Omental fat pad (tissue), 4 donors: ENCODE measurements around the gene DRC7. TPM values are rescaled to one million over a fixed set of nuclear protein-coding genes. Genes with fewer than 3 reads are reported as not detected.

Experiments
- ATAC-seq: fragments of 150-250 bp; one replicate; pipeline ENCODE4 v1.9.1; 2016; ENCODE audit warnings: mild to moderate bottlenecking, moderate library complexity; ENCODE audit not compliant: low FRiP score
- DNase-seq: peaks from one replicate; pipeline ENCODE4 v3.0.0-alpha.2; 2019; ENCODE audit warnings: low spot score
- CTCF ChIP-seq, 3 donors: fragments of 450-650 bp; IDR thresholded peaks; one replicate each; pipeline ENCODE4 v1.5.1; 2016 to 2017; ENCODE audit warnings: antibody characterized with exemption in 3 of 3, mild to moderate bottlenecking in 3 of 3, moderate library complexity in 2 of 3
- total RNA-seq, 4 donors: library from RNA; depleted of rRNA; stranded (reverse); fragments of >200 nt; gene quantifications; one replicate each; pipeline ENCODE4 v1.1.0, GENCODE V29; 2016

The DRC7 gene
- total RNA-seq, 4 donors from 2014 or later: 0.65 TPM; not detected in 3

- TF ChIP-seq CTCF (IDR thresholded peaks at IDR 0.05): no peak
- DNase-seq (no peak), ATAC-seq (no peak)
Observed at GRCh38 chr16:57752203-57752580, 57.6 kb downstream of the DRC7 start.

GRCh38 chr16:57752581-57753447 lies 58.2 kb downstream of the DRC7 start:
- ATAC-seq (no peak), DNase-seq (no peak)
- TF ChIP-seq CTCF (IDR thresholded peaks at IDR 0.05): no peak

- DNase-seq: no peak
- TF ChIP-seq CTCF (IDR thresholded peaks at IDR 0.05): no peak
- no peak for ATAC-seq
Observed at GRCh38 chr16:57753448-57754353, 59.1 kb downstream of the DRC7 start.

DNA sequence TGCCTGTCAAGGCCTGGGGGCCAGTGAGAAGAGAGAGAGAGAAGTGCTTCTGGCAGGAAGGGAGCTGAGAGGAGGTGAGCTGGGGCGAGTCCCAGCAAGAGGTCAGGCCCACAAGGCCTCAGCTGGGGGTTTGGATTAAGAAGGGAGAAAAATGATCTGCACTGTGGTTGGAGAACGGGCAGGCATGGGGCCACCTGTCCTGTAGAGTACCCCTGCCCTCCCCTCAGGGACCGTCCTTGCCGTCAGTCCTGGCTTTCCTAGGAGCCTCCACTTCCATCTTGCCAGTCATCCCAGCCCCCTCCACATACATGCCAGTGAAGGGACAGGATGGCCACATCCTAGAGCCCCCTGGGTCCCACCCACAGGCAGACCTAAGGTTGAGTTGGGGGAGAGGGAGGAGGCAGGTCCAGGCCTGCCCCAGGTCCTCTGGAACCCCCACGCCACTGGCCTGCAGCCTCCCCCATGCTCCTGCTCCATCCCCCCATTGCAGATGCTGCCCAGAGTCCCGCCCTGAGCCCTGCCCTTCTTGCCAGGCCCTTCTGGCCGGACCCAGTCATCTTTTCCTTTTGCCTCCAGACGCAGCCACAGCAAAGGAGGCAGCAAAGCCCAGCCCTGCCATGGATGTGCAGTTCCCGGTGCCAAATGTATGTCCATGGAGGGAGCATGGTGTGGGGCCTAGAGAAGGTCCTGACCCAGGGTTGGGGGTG lies 59.9 kb downstream of the DRC7 start:
- no peak for TF ChIP-seq CTCF (IDR thresholded peaks at IDR 0.05)
- DNase-seq (no peak), ATAC-seq (no peak)

DNA sequence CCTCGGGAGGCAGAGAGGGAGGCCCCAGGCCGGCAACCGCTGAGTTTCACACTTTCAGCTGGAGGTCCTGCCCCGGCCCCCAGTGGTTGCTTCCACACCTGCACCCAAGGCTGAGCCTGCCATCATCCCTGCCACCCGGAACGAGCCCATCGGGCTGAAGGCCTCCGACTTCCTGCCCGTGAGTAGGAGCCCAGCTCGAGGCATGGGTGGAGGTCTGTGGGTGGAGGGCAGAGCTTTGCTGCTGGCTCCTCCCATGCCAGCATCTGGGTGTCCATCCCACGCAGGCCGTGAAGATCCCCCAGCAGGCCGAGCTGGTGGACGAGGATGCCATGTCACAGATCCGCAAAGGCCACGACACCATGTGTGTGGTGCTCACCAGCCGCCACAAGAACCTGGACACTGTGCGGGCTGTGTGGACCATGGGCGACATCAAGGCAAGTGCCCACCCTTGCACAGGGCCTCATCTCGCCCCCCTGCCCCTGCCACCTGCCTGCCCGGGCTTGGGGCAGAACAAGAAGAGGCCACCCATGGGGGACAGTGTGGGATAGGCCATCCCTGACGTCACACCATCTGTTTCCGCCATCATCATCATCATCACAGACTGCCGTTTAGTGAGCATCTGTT lies 60.6 kb downstream of the DRC7 start:
- no peak for ATAC-seq
- DNase-seq: no peak
- TF ChIP-seq CTCF (IDR thresholded peaks at IDR 0.05): no peak

DNA sequence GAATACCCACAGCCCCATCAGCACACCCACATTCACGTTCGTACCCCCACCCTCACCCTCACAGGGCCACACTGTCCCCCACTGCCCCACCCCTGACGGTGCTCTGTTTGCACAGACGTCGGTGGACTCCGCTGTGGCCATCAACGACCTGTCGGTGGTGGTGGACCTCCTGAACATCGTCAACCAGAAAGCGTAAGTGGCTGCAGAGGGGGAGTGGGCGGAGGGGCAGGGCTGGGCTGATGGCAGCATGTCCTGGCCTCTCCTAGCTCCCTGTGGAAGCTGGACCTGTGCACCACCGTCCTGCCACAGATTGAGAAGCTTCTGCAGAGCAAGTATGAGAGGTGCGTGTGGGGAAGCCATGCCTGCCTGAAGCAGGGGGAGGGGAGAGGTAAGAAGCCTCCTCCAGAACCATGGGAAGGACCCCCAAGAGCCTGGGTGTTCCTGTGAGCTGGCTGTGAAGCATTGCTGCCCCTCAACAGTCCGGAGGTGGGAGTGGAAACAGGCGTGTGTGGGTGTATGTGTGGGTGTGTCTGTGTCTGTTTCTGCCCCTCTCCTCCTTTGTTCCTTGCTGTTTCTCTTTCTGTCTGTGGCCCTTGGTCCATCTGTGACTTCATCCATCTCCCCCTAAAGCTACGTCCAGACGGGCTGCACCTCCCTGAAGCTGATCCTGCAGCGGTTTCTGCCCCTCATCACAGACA lies 61.3 kb downstream of the DRC7 start:
- no peak for DNase-seq
- no peak for ATAC-seq
- no peak for TF ChIP-seq CTCF (IDR thresholded peaks at IDR 0.05)
